Stimulated activated naive CD8-positive, alpha-beta T cell treated with anti-CD3 and anti-CD28 coated beads, Interleukin-15, Interleukin-2, amounts not matched to agents 100 ng/mL and 50 ng/mL, for 24 hours (primary cell): Measurements from ENCODE around the gene PLAC9.
"Not testable (repeated sequence)": the region's sequence is repeated elsewhere in the genome, so short reads cannot be mapped to it uniquely, and the experiment has no call there.

Source experiments
- H3K27ac Mint-ChIP-seq: one replicate; pipeline ENCODE4 v1.8.0; 2021; ENCODE audit warnings: mild to moderate bottlenecking, mixed read lengths
- H3K27me3 Mint-ChIP-seq: one replicate; pipeline ENCODE4 v1.8.0; 2021; ENCODE audit warnings: mixed read lengths
- H3K36me3 Mint-ChIP-seq: one replicate; pipeline ENCODE4 v1.8.0; 2021; ENCODE audit warnings: low read depth, mixed read lengths
- H3K4me1 Mint-ChIP-seq: one replicate; pipeline ENCODE4 v1.8.0; 2021; ENCODE audit warnings: low read depth, mixed read lengths
- H3K4me3 Mint-ChIP-seq: one replicate; pipeline ENCODE4 v1.8.0; 2021; ENCODE audit warnings: mild to moderate bottlenecking, mixed read lengths
- H3K9me3 Mint-ChIP-seq: one replicate; pipeline ENCODE4 v1.8.0; 2021; ENCODE audit warnings: mixed read lengths

PLAC9 gene

DNA sequence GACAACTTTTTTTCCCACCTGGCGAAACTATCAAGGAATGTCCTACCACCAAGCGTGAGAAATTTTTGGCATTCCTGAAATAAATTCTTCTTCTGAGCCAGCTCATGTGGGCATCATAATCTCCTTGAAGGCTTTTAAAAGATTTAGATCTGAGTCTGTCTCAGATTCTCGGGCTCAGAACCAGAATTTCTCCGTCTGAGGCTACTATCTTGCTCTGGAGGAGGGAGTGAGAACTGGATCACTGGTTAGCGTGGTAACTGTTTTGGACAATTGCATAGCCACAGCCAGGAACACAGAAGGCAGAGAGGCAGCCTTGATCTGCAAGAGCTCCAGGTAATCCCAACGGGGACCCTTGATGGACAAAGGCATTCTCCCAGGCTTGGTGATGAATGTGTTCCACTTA, 1.0 kb upstream of the PLAC9 start:
- H3K9me3 Mint-ChIP-seq: no peaks in the 10 kb centered on the region
- H3K27ac Mint-ChIP-seq: no peak overlapping the region
- H3K27me3 Mint-ChIP-seq: peaks cover 23% of the 10 kb centered on the region
- H3K4me1 Mint-ChIP-seq: no peaks in the 10 kb centered on the region
- H3K36me3 Mint-ChIP-seq: no peaks in the 10 kb centered on the region
- H3K4me3 Mint-ChIP-seq: no peak overlapping the region

DNA sequence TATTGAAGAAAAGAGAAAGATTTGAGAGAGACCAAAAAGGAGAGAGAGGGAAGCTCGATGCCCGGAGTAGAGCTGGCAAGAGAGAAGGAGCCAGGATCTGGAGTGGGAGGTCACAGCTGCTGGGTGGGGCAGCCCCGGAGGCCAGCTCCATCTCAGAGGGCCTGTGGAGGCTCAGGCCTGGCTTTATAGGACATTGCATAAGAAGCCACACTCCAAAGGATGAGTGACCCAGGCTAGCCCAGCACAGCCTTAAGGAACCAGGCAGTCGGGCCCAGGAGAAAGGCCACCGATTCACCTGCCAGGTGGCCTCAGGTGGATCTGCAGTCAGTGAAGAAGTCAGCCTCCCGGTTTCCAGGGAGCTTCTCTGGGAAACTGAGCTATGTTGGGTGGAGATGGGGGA, 676 bp downstream of the PLAC9 start:
- Mint-ChIP-seq H3K27me3 (peaks cover 27% of the 10 kb centered on the region), H3K36me3 (no peaks in the 10 kb centered on the region), H3K4me3 (no peak overlapping the region), H3K9me3 (no peaks in the 10 kb centered on the region), H3K4me1 (no peaks in the 10 kb centered on the region), H3K27ac (no peak overlapping the region)

DNA sequence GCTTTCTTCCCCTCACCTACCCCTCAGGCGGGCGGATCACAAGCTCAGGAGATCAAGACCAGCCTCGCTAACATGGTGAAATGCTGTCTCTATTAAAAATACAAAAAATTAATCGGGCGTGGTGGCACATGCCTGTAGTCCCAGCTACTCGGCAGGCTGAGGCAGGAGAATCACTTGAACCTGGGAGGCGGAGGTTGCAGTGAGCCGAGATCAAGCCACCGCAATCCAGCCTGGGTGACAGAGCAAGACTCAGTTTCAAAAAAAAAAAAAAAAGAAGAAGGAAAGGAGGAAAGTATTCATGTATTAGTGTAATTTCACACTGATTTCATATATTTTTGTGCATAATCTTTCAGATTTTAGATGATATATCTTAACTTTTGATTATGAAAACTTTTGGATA, 1.2 kb downstream of the PLAC9 start:
- H3K4me3 Mint-ChIP-seq, H3K4me1 Mint-ChIP-seq, H3K27ac Mint-ChIP-seq, H3K9me3 Mint-ChIP-seq, H3K36me3 Mint-ChIP-seq: not testable (repeated sequence)
- H3K27me3 Mint-ChIP-seq: peaks cover 27% of the 10 kb centered on the region

DNA sequence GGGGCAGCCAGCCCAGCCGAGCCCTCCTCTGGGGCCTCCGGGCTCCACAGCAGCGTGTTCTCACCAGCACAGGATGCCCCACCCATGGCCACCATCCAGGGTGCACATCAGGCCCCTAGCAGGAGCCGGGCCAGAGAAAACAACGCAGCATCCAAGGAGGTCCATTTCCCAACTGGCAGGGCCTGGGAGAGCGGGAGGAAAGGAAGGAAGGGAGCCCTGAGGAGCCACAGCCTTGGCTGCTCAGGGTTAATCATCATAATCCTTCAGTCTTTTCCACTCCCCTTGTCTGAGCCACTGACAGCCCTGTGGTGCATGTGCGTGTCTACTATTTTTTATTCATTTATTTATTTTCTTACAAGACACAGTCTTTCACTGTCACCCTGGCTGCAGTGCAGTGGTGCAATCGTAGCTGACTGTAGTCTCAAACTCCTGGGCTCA, 3.6 kb downstream of the PLAC9 start:
- Mint-ChIP-seq H3K27me3 (peaks cover 31% of the 10 kb centered on the region), H3K4me1 (no peaks in the 10 kb centered on the region), H3K27ac (no peak overlapping the region), H3K4me3 (no peak overlapping the region), H3K36me3 (no peaks in the 10 kb centered on the region), H3K9me3 (no peaks in the 10 kb centered on the region)

DNA sequence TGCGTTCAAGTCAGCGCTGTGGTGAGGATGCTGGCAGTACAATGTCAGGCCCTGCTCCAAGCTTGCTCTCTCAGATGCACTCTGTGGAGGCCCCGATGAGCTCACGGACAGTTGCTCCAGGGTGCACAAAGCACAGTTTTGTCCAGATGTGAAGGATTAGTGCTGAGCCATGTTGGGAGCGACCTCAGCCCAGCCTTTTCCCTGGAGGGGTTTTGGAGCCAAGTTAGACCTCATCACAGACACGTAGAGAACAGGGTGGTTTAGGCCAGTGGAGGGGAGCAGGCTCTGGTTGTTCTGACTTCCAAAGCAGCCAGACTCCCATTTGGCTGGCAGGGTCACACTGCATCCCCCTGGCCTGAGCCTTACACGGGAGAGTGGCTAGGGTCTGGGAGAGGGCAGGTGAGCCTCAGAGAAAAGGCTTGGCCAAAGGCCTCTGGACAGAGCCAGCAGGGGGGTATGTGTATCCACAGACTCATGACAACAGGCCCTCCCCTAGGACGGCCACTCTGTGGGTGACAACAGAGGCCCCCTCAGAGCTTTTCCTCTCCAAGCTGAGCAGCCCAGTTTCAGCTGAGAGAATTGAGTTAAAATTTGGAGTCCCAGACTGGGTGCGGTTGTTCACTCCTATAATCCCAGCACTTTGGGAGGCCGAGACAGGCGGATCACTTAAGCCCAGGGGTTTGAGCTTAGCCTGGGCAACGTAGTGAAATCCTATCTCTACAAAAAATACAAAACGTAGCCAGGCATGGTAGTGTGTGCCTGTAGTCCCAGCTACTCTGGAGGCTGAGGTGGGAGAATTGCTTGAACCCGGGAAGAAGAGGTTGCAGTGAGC, 4.7 kb downstream of the PLAC9 start:
- H3K27me3 Mint-ChIP-seq: peaks cover 22% of the 10 kb centered on the region

DNA sequence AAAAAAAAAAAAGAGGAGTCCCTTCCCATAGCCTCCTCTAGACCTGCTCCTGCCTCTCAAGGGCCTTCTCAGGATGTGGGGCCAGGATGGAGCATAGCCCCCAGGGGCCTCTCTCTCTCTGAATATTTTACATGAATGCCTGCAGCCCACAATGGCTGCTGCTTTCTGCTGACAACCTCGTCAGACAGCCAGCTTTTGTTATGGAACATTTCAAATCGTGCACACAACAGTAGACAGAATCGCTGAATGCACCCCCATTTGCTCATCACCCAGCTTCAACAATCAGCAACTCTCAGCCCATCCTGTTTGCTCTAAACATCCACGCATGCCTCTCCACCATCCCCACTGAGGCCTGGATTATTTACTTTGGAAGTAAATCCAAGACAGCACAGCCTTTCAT, 5.4 kb downstream of the PLAC9 start:
- H3K27me3 Mint-ChIP-seq: peaks cover 18% of the 10 kb centered on the region
- H3K36me3 Mint-ChIP-seq: no peaks in the 10 kb centered on the region
- no peak overlapping the region for H3K27ac Mint-ChIP-seq
- no peak overlapping the region for H3K4me3 Mint-ChIP-seq
- H3K4me1 Mint-ChIP-seq: no peaks in the 10 kb centered on the region
- H3K9me3 Mint-ChIP-seq: no peaks in the 10 kb centered on the region

More for the DNA sequence above, 4.7 kb downstream of the PLAC9 start:
- H3K4me3 Mint-ChIP-seq: no peak overlapping the region
- no peaks in the 10 kb centered on the region for H3K9me3 Mint-ChIP-seq
- no peaks in the 10 kb centered on the region for H3K4me1 Mint-ChIP-seq
- no peak overlapping the region for H3K27ac Mint-ChIP-seq
- no peaks in the 10 kb centered on the region for H3K36me3 Mint-ChIP-seq

DNA sequence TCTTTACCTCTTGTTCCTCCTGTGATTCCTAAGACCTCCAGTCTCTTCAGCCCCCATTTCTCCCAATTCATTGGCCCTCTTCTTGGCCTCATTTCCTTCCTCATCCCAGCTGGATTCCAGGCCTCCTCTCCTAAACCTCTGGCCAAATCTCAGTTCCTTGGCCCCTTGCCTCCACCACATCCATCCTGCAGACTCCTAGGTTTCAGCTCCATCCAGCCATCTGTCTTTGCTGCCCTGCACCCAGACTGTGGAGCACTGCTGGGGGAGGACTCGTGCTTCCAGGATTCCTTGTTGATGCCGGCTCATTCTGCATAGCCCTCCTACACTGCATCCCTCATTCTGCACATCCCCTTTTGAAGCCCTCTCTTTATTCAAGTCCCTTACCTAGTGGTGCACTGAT, 6.7 kb downstream of the PLAC9 start:
- no peaks in the 10 kb centered on the region for H3K36me3 Mint-ChIP-seq
- H3K4me3 Mint-ChIP-seq: no peak overlapping the region
- H3K27me3 Mint-ChIP-seq: peaks cover 11% of the 10 kb centered on the region
- H3K4me1 Mint-ChIP-seq: peaks cover 5% of the 10 kb centered on the region
- H3K9me3 Mint-ChIP-seq: no peaks in the 10 kb centered on the region
- H3K27ac Mint-ChIP-seq: no peak overlapping the region

DNA sequence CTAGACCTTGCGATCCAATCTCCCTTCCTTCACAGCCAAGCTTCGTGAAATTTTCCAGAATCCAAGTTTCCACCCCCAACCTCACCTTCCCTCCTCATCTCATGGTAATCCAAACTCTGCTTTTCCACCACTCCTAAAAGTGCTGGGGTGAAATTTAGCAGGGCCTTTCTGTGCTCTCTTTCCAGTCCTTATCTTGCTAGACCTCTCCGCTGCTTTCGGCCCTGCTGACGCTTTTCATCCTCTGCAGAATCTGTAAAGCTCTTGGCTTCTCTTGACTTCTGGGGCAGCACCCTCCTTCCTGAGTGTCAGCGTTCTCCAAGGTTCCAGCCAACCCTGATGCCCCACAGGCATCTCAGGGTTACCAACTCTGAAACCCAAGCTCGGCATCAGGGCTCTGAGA, 7.7 kb downstream of the PLAC9 start:
- H3K27me3 Mint-ChIP-seq: peaks cover 11% of the 10 kb centered on the region
- no peaks in the 10 kb centered on the region for H3K36me3 Mint-ChIP-seq
- H3K4me1 Mint-ChIP-seq: peaks cover 13% of the 10 kb centered on the region
- no peak overlapping the region for H3K4me3 Mint-ChIP-seq
- no peaks in the 10 kb centered on the region for H3K9me3 Mint-ChIP-seq
- H3K27ac Mint-ChIP-seq: no peak overlapping the region

DNA sequence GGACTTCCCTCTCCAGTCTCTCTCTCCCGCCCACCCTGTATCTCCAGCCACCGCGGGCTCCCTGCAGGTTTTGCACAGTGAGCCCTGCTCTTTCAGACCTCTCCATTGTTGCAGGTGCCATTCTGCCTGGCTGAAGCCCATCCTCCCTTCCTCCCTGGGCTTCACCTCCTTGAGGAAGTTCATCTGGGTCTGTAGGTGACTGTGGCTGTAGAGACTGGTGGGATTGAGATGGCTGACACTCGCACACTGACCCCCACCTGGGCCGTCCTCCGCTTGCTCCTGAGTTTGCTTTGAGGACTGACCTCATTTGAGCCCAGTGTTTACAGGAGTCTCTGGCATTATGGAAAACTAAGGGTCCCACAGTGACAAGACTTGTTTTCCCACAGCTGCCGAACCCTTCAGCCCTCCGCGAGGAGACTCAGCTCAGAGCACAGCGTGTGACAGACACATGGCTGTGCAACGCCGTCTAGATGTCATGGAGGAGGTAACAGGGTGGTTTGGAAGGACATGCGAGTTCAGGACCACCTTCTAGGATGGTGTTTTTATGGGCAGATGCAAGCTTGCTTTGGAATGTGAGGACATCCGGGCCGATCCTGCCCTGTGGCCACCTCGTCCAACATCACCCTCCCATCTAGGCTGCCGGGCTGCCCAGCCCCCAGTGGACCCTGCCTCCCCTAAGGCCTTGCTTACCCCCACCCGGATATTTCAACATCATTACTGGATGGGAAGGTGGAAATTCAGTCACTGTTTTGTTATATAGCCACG, 9.3 kb downstream of the PLAC9 start:
- Mint-ChIP-seq H3K4me3 (no peak overlapping the region), H3K27me3 (peaks cover 11% of the 10 kb centered on the region), H3K36me3 (no peaks in the 10 kb centered on the region), H3K9me3 (no peaks in the 10 kb centered on the region), H3K4me1 (peaks cover 17% of the 10 kb centered on the region), H3K27ac (no peak overlapping the region)

DNA sequence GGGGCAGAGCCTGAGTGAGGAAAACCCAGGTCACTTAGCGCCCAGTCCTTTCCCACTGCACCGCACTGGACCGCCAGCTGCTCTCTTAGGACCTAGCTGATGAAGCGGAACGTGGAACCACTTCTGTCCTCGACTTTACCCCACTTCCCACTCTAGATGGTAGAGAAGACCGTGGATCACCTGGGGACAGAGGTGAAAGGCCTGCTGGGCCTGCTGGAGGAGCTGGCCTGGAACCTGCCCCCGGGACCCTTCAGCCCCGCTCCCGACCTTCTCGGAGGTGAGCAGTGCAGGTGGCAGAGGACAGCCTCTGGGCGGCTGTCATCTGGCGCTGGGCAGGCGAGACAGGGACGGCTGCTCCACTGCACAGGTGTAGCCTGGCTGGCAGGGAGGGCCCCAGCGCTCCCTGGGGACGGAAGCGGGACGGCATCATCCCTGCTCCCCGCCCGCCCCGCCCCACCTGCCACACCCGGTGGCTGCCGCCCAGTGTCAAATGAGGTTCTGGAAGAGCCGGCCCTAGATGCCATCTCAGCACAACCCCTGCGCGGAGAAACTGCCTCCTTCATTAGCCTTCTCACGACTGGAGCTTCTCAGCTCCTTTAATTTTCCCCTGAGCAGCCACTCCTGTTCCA, 11.7 kb downstream of the PLAC9 start:
- H3K27me3 Mint-ChIP-seq: peaks cover 7% of the 10 kb centered on the region
- peaks cover 1% of the 10 kb centered on the region for H3K9me3 Mint-ChIP-seq
- peaks cover 10% of the 10 kb centered on the region for H3K36me3 Mint-ChIP-seq
- peak overlapping the region; percentile 72 for H3K4me3 Mint-ChIP-seq
- peak overlapping the region; percentile 71 for H3K27ac Mint-ChIP-seq
- peaks cover 17% of the 10 kb centered on the region for H3K4me1 Mint-ChIP-seq

DNA sequence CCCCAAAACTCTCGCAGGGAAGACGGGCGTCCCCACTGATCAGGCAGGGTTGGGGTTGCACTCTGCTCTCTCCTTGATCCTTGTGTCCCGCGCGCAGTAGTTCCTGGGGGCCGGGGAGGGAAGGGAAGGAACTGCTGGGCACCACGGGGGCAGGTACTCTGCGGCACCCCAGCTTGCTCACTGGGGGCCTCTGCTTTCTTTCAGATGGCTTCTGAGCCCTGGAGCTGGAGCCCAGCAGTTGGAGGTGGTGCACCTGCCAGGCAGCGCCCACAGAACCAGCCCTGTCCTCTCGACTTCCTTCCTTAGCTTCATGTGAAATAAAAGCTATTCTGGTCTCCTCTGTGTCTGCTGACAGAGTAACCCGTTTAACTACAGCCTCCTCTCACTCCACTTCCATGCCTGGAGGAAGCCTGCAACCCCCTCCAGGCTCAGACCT, 12.2 kb downstream of the PLAC9 start:
- H3K27ac Mint-ChIP-seq: peak overlapping the region; percentile 71
- H3K9me3 Mint-ChIP-seq: peaks cover 7% of the 10 kb centered on the region
- H3K36me3 Mint-ChIP-seq: peaks cover 16% of the 10 kb centered on the region
- H3K4me3 Mint-ChIP-seq: peak overlapping the region; percentile 72
- peaks cover 7% of the 10 kb centered on the region for H3K27me3 Mint-ChIP-seq
- H3K4me1 Mint-ChIP-seq: peaks cover 17% of the 10 kb centered on the region

DNA sequence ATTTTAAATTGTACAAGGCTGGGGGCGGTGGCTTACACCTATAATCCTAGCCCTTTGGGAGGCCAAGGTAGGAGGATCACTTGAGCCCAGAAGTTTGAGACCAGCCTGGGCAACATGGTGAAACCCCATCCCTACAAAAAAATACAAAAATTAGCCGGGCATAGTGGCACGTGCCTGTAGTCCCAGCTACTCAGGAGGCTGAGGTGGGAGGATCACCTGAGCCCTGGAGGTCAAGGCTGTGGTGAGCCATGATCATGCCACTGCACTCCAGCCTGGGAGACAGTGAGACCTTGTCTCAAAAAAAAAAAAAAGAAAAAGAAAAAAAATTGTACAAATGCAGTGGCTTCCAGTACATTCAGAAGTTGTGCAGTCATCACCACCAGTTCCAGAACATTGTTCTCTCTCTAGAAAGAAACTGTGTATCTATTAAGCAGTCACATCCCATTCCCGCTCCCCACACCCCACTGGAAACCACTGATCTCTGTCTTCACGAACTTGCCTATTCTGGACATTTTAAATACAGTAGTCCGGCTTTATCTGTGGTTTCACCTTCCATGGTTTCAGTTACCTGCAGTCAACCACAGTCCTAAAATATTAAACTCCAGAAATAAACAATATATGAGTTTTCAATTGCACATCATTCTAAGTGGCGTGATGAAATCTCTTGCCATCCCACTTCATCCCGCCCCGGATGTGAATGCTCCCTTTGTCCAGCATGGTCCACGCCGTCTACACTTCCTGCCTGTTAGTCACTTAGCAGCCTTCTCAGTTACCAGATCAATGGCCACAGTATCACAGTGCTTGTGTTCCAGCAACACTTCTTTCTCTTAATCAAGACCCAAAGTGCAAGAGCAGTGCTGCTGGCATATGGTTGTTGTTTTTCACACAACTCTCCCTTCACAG, 13.1 kb downstream of the PLAC9 start:
- peaks cover 11% of the 10 kb centered on the region for H3K9me3 Mint-ChIP-seq
- not testable (repeated sequence) for H3K27me3 Mint-ChIP-seq, H3K27ac Mint-ChIP-seq, H3K4me3 Mint-ChIP-seq
- peaks cover 17% of the 10 kb centered on the region for H3K4me1 Mint-ChIP-seq
- H3K36me3 Mint-ChIP-seq: peaks cover 23% of the 10 kb centered on the region

DNA sequence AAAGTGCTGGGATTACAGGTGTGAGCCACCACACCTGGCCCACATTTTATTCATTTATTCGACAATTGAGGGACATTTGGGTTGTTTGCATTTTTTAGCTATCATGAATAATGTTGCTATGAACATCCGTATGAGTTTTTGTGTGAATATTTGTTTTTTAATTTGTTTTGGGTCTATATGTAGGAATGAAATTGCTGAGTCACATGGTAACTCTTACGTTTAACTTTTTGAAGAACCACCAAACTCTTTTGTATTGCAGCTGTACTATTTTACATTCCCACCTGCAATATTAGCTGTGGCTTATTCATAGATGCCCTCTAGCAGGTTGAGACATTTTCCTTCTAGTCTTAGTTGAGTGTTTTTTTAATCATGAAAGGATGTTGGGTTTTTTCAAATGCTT, 14.4 kb downstream of the PLAC9 start:
- no peak overlapping the region for H3K4me3 Mint-ChIP-seq

DNA sequence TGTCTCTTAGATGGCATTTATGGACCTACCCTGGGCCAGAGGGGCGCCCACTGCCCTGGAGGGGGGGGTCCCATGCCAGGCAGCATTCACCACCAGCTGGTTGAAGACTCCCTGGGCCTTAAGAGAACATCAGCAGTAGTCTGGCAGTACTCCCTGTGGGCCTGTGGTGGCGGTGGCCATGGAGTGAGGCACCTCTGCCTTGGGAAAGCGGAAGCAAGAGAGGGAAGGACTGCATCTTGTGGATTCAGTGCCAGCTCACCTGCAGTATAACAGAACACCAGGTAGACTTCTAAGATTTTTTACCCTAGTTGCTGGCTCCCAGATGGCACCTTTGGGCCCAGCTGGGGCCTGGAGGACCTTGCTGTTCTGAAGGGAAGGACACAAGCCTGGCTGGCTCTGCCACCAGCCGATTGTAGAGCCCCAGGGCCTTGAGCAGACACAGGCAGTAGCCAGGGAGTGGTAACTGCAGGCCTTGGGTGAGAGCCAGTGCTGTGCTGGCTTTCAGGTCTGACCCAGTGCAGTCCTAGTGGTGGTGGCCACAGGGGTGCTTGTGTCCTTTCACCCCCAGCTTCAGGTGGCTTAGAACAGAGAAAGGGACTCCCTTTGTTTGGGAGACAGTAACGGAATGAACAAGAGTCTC, 15.8 kb downstream of the PLAC9 start:
- no peak overlapping the region for H3K27ac Mint-ChIP-seq
- no peak overlapping the region for H3K4me3 Mint-ChIP-seq
- H3K27me3 Mint-ChIP-seq: no peaks in the 10 kb centered on the region
- H3K36me3 Mint-ChIP-seq: peaks cover 47% of the 10 kb centered on the region
- H3K9me3 Mint-ChIP-seq: peaks cover 11% of the 10 kb centered on the region
- H3K4me1 Mint-ChIP-seq: peaks cover 18% of the 10 kb centered on the region

More for the DNA sequence above, 14.4 kb downstream of the PLAC9 start:
- peaks cover 11% of the 10 kb centered on the region for H3K9me3 Mint-ChIP-seq
- H3K4me1 Mint-ChIP-seq: peaks cover 17% of the 10 kb centered on the region
- H3K36me3 Mint-ChIP-seq: peaks cover 36% of the 10 kb centered on the region
- no peak overlapping the region for H3K27ac Mint-ChIP-seq
- no peaks in the 10 kb centered on the region for H3K27me3 Mint-ChIP-seq
